Neuronal stem cell (in vitro differentiated cells): ENCODE data around the gene DNAH8.
"Not testable (repeated sequence)": the region's sequence is repeated elsewhere in the genome, so short reads cannot be mapped to it uniquely, and the experiment has no call there.

Experiments
- DNase-seq: peaks from one replicate; pipeline ENCODE4 v3.0.0-alpha.2; 2013; ENCODE audit warnings: low spot score
- H2AFZ ChIP-seq: one replicate; pipeline ENCODE4 v1.6.1; 2013; ENCODE audit warnings: mild to moderate bottlenecking, low read length, inconsistent platforms
- H2AK5ac ChIP-seq: 2 replicates; pipeline ENCODE4 v1.6.1; 2013; ENCODE audit warnings: low read depth, mild to moderate bottlenecking, inconsistent platforms, low read length, moderate library complexity, mixed read lengths
- H2BK120ac ChIP-seq: 2 replicates; pipeline ENCODE4 v1.6.1; 2013; ENCODE audit warnings: low read depth, mild to moderate bottlenecking, inconsistent platforms, low read length, moderate library complexity, mixed read lengths
- H2BK12ac ChIP-seq: one replicate; pipeline ENCODE4 v1.6.1; 2013; ENCODE audit warnings: low read length, inconsistent platforms
- H2BK15ac ChIP-seq: 2 replicates; pipeline ENCODE4 v1.6.1; 2013; ENCODE audit warnings: mild to moderate bottlenecking, low read length, inconsistent platforms, mixed read lengths
- H2BK5ac ChIP-seq: one replicate; pipeline ENCODE4 v1.6.1; 2013; ENCODE audit warnings: inconsistent platforms, mild to moderate bottlenecking, low read length, moderate library complexity
- H3K14ac ChIP-seq: one replicate; pipeline ENCODE4 v1.6.1; 2013; ENCODE audit warnings: low read length, inconsistent platforms
- H3K18ac ChIP-seq: 2 replicates; pipeline ENCODE4 v1.6.1; 2013; ENCODE audit warnings: low read length, inconsistent platforms
- H3K23ac ChIP-seq: 2 replicates; pipeline ENCODE4 v1.6.1; 2013; ENCODE audit warnings: low read depth, mild to moderate bottlenecking, mixed read lengths, low read length, inconsistent platforms; ENCODE audit not compliant: poor library complexity
- H3K27ac ChIP-seq: replicated peaks from 3 replicates; pipeline ENCODE4 v1.5.1; 2013; ENCODE audit warnings: low read length, inconsistent platforms
- H3K27me3 ChIP-seq, 3 experiments: 2 replicates each; pipeline ENCODE4 v1.6.1; 2013; ENCODE audit warnings: low read length in 3 of 3, mild to moderate bottlenecking in 2 of 3, inconsistent platforms in 1 of 3, low read depth in 1 of 3, mixed read lengths in 1 of 3, moderate library complexity in 1 of 3; ENCODE audit not compliant: control insufficient read depth in 3 of 3, insufficient read depth in 3 of 3
- H3K36me3 ChIP-seq, 2 donors: replicated peaks in 1 of 2; 2 replicates each; pipeline ENCODE4 v1.6.1; 2013; ENCODE audit warnings: low read length in 2 of 2; ENCODE audit not compliant: control insufficient read depth in 2 of 2, insufficient read depth in 2 of 2
- H3K4ac ChIP-seq: 2 replicates; pipeline ENCODE4 v1.6.1; 2013; ENCODE audit warnings: inconsistent platforms, mild to moderate bottlenecking, low read length, moderate library complexity
- H3K4me1 ChIP-seq, 2 donors: 1 replicate in 1 of 2; 2 replicates in 1 of 2; pipeline ENCODE4 v1.6.1; 2013; ENCODE audit warnings: low read length in 2 of 2, low read depth in 1 of 2; ENCODE audit not compliant: control insufficient read depth in 2 of 2, insufficient read depth in 1 of 2
- H3K4me2 ChIP-seq: one replicate; pipeline ENCODE4 v1.6.1; 2013; ENCODE audit warnings: mild to moderate bottlenecking, low read length, inconsistent platforms; ENCODE audit not compliant: insufficient read depth, poor library complexity, severe bottlenecking
- H3K4me3 ChIP-seq, 2 donors: 2 replicates each; pipeline ENCODE4 v1.5.1; 2013; ENCODE audit warnings: low read length in 2 of 2, mild to moderate bottlenecking in 2 of 2, inconsistent platforms in 1 of 2, moderate library complexity in 1 of 2
- H3K79me1 ChIP-seq: one replicate; pipeline ENCODE4 v1.6.1; 2013; ENCODE audit warnings: low read depth, mild to moderate bottlenecking, inconsistent platforms, low read length, moderate library complexity
- H3K9ac ChIP-seq: one replicate; pipeline ENCODE4 v1.6.1; 2013; ENCODE audit warnings: mild to moderate bottlenecking, low read depth, low read length, inconsistent platforms; ENCODE audit not compliant: poor library complexity
- H3K9me3 ChIP-seq, 2 donors: replicated peaks in 1 of 2; 2 replicates each; pipeline versions ENCODE3 to v1.6.1; 2013; ENCODE audit warnings: low read length in 2 of 2, mild to moderate bottlenecking in 2 of 2, inconsistent platforms in 1 of 2, low read depth in 1 of 2, mixed read lengths in 1 of 2, moderate library complexity in 1 of 2; ENCODE audit not compliant: control insufficient read depth in 2 of 2, insufficient read depth in 1 of 2
- H4K8ac ChIP-seq: one replicate; pipeline ENCODE4 v1.6.1; 2013; ENCODE audit warnings: low read depth, mild to moderate bottlenecking, inconsistent platforms, low read length, moderate library complexity
- H4K91ac ChIP-seq: one replicate; pipeline ENCODE4 v1.6.1; 2013; ENCODE audit warnings: low read length, low read depth, mild to moderate bottlenecking, inconsistent platforms; ENCODE audit not compliant: poor library complexity
- WGBS, 2 donors: extraction: QIAGEN DNeasy Blood & Tissue Kit; methylation state at CpG; one replicate each; pipeline ENCODE4 v1.1.7; 2013; ENCODE audit warnings: missing lambda C conversion rate in 2 of 2, mixed read lengths in 1 of 2; ENCODE audit not compliant: insufficient read length in 2 of 2, insufficient replicate concordance in 1 of 2; ENCODE audit errors: extremely low coverage in 2 of 2; 5-methylcytosine and 5-hydroxymethylcytosine counted together

Gene DNAH8

GRCh38 chr6:38794682-38795081, 79.6 kb downstream of the DNAH8 start:
- no peaks in the 10 kb centered on the region for H3K9me3 ChIP-seq
- H4K8ac ChIP-seq = no peak overlapping the region
- no peak overlapping the region for H3K4me2 ChIP-seq
- H2BK12ac ChIP-seq = no peak overlapping the region
- WGBS, 2 donors = no CpG with 5 or more reads among the region's 3 CpGs
- peaks cover 0 to 11% (median 0%) of the 10 kb centered on the region in 3 experiments for H3K27me3 ChIP-seq
- H3K4me1 ChIP-seq = peaks cover 0 to 7% of the 10 kb centered on the region in 2 donors
- H2AFZ ChIP-seq = no peak overlapping the region
- H2BK15ac ChIP-seq = no peak overlapping the region
- H3K9ac ChIP-seq = no peak overlapping the region
- H2AK5ac ChIP-seq = no peak overlapping the region
- no peaks in the 10 kb centered on the region for H3K79me1 ChIP-seq
- no peak overlapping the region for H3K27ac ChIP-seq
- no peak overlapping the region for H3K14ac ChIP-seq
- DNase-seq = no peak
- H2BK5ac ChIP-seq = no peak overlapping the region
- no peak overlapping the region for H4K91ac ChIP-seq
- H3K36me3 ChIP-seq = no peaks in the 10 kb centered on the region
- no peak overlapping the region for H3K23ac ChIP-seq
- no peak overlapping the region for H2BK120ac ChIP-seq
- no peak overlapping the region for H3K4ac ChIP-seq
- no peak overlapping the region for H3K18ac ChIP-seq
- no peak overlapping the region for H3K4me3 ChIP-seq

- no peak overlapping the region for H2AK5ac ChIP-seq
- H4K8ac ChIP-seq = no peak overlapping the region
- no peak overlapping the region for H3K4ac ChIP-seq
- no peak overlapping the region for H3K23ac ChIP-seq
- H3K27me3 ChIP-seq = peaks cover 0 to 9% (median 0%) of the 10 kb centered on the region in 3 experiments
- H3K4me3 ChIP-seq = no peak overlapping the region
- no peak overlapping the region for H3K9ac ChIP-seq
- H3K4me1 ChIP-seq = peaks cover 0 to 7% of the 10 kb centered on the region in 2 donors
- no peak overlapping the region for H2AFZ ChIP-seq
- no peak overlapping the region for H3K14ac ChIP-seq
- no peak overlapping the region for H2BK12ac ChIP-seq
- no peak overlapping the region for H2BK15ac ChIP-seq
- no peaks in the 10 kb centered on the region for H3K79me1 ChIP-seq
- no peak for DNase-seq
- H3K18ac ChIP-seq = no peak overlapping the region
- no peak overlapping the region for H3K4me2 ChIP-seq
- no peaks in the 10 kb centered on the region for H3K36me3 ChIP-seq
- no peak overlapping the region for H2BK120ac ChIP-seq
- H2BK5ac ChIP-seq = no peak overlapping the region
- H3K9me3 ChIP-seq = no peaks in the 10 kb centered on the region
- no peak overlapping the region for H3K27ac ChIP-seq
- H4K91ac ChIP-seq = no peak overlapping the region
- WGBS, 2 donors = no CpG with 5 or more reads among the region's 3 CpGs
These were observed 80.9 kb downstream of the DNAH8 start for GRCh38 chr6:38796006-38796405.

DNA sequence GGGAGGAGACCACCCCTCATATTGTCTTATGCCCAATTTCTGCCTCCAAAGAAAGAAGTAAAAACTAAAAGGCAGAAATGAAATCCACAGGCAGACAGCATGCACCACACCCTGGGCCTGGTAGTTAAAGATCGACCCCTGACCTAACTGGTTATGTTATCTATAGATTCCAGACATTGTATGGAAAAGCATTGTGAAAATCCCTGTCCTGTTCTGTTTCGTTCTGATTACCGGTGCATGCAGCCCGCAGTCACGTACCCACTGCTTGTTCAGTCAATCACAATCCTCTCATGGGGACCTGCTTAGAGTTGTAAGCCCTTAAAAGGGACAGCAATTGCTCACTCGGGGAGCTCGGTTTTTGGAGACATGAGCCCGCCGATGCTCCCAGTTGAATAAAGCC, 81.3 kb downstream of the DNAH8 start:
- H3K79me1 ChIP-seq, H3K18ac ChIP-seq, DNase-seq, H4K91ac ChIP-seq, H2BK12ac ChIP-seq, H3K9ac ChIP-seq, H2BK15ac ChIP-seq, H3K14ac ChIP-seq, H3K27me3 ChIP-seq, H3K27ac ChIP-seq, H2AK5ac ChIP-seq, H3K4ac ChIP-seq, H4K8ac ChIP-seq, H2BK5ac ChIP-seq, H2AFZ ChIP-seq, H3K4me2 ChIP-seq, H3K4me1 ChIP-seq, H3K9me3 ChIP-seq, H3K23ac ChIP-seq, H2BK120ac ChIP-seq, H3K4me3 ChIP-seq, H3K36me3 ChIP-seq: not testable (repeated sequence)
- no CpG with 5 or more reads among the region's 9 CpGs for WGBS, 2 donors

- H3K9ac ChIP-seq = no peak overlapping the region
- no peak overlapping the region for H3K27ac ChIP-seq
- peaks cover 0 to 7% of the 10 kb centered on the region in 2 donors for H3K4me1 ChIP-seq
- no peak overlapping the region for H2BK5ac ChIP-seq
- H2BK120ac ChIP-seq = no peak overlapping the region
- H3K4me3 ChIP-seq = no peak overlapping the region
- no peak overlapping the region for H3K23ac ChIP-seq
- H2BK15ac ChIP-seq = no peak overlapping the region
- no peak overlapping the region for H3K14ac ChIP-seq
- no peaks in the 10 kb centered on the region for H3K79me1 ChIP-seq
- no peak overlapping the region for H3K4me2 ChIP-seq
- no peak for DNase-seq
- H4K91ac ChIP-seq = no peak overlapping the region
- no peak overlapping the region for H3K18ac ChIP-seq
- peaks cover 0 to 9% (median 0%) of the 10 kb centered on the region in 3 experiments for H3K27me3 ChIP-seq
- no peak overlapping the region for H4K8ac ChIP-seq
- no peak overlapping the region for H2AK5ac ChIP-seq
- no peak overlapping the region for H2BK12ac ChIP-seq
- no CpG with 5 or more reads among the region's 6 CpGs for WGBS, 2 donors
- H2AFZ ChIP-seq = no peak overlapping the region
- H3K4ac ChIP-seq = no peak overlapping the region
- no peaks in the 10 kb centered on the region for H3K36me3 ChIP-seq
- H3K9me3 ChIP-seq = no peaks in the 10 kb centered on the region
These were observed 81.7 kb downstream of the DNAH8 start for GRCh38 chr6:38796850-38797249.
